Ascending aorta (tissue), 2 donors: ENCODE data around the gene IL10RB. TPM values are rescaled to one million over a fixed set of nuclear protein-coding genes. Genes with fewer than 3 reads are reported as not detected.

Experiments used
- DNase-seq, 2 donors: peaks; one replicate each; pipeline ENCODE4 v3.0.0-alpha.2; 2019; ENCODE audit warnings: low spot score in 2 of 2
- H3K27ac ChIP-seq, 2 donors: fragments of 200-600 bp; sonication (generic); one replicate each; pipeline ENCODE4 v1.5.1; 2016 to 2017; ENCODE audit warnings: mild to moderate bottlenecking in 1 of 2
- H3K27me3 ChIP-seq: fragments of 200-600 bp; sonication (generic); one replicate; pipeline ENCODE4 v1.5.1; 2017
- H3K36me3 ChIP-seq, 2 donors: fragments of 200-600 bp; sonication (generic); one replicate each; pipeline ENCODE4 v1.5.1; 2016
- H3K4me1 ChIP-seq, 2 donors: fragments of 200-600 bp; sonication (generic); one replicate each; pipeline ENCODE4 v1.5.1; 2016 to 2017; ENCODE audit warnings: mild to moderate bottlenecking in 1 of 2
- H3K4me3 ChIP-seq, 2 donors: fragments of 200-600 bp; sonication (generic); one replicate each; pipeline ENCODE4 v1.5.1; 2016 to 2017; ENCODE audit warnings: mild to moderate bottlenecking in 1 of 2
- H3K9me3 ChIP-seq, 2 donors: fragments of 200-600 bp; sonication (generic); one replicate each; pipeline ENCODE4 v1.5.1; 2016
- intact Hi-C: fragments of 100-400 bp; cut with DNase I; formaldehyde crosslinking; loops from one replicate; pipeline ENCODE4 v1.15.1; 2023
- total RNA-seq: library from RNA; depleted of rRNA; stranded (reverse); fragments of >200 nt; gene quantifications from one replicate; pipeline ENCODE4 v1.1.0, GENCODE V29; 2016
- TF ChIP-seq, protein P1 (sequence below), 3 experiments: fragments of 200-600 bp in 2 of 3; fragments of 450-650 bp in 1 of 3; sonication (generic) in 2 of 3; IDR thresholded peaks; one replicate each; pipeline ENCODE4 v1.5.1; 2016 to 2019; ENCODE audit warnings: antibody characterized with exemption in 3 of 3, mild to moderate bottlenecking in 1 of 3, moderate library complexity in 1 of 3

The IL10RB gene
- total RNA-seq, 1 donor from 2014 or later: 39.1 TPM

DNA sequence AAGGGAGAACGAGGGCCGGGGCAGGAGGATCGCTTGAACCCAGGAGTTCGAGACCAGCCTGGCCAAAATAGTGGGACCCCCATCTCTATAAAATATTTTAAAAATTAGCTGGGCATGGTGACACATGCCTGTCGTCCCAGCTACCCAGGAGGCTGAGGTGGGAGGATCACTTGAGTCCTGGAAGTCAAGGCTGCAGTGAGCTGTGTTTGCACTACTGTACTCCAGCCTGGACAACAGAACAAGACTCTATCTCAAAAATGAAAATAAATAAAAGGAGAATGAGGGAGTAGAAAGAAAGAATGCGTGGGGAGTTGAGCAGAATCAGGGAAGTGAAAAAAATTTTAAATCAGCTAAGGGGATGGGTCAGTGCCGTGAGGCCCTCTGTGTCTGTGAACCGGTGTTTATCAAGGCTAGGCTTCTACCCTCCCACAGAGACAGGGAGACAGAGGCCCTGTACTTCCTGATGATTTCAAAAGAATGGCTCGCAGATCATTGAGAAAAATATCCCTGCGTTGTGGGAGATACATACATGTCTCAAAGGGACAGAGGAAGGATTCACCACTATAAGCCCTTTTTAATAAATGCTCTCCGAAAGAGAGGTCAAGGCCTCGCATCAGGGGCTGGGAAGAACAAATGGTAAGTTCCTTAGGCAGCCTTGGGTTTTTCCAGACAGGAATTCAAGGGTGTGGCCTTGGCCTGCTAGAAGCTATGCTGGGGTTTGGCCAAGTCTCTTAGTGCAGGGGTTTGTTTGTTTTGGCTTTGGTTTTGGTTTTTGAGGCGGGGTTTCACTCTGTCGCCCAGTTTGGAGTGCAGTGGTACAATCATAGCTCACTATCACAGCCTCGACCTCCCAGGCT lies 20.7 kb downstream of the IL10RB start:
- H3K36me3 ChIP-seq: peaks cover 22 to 38% of the 10 kb centered on the region in 2 donors
- TF ChIP-seq, protein P1, sequence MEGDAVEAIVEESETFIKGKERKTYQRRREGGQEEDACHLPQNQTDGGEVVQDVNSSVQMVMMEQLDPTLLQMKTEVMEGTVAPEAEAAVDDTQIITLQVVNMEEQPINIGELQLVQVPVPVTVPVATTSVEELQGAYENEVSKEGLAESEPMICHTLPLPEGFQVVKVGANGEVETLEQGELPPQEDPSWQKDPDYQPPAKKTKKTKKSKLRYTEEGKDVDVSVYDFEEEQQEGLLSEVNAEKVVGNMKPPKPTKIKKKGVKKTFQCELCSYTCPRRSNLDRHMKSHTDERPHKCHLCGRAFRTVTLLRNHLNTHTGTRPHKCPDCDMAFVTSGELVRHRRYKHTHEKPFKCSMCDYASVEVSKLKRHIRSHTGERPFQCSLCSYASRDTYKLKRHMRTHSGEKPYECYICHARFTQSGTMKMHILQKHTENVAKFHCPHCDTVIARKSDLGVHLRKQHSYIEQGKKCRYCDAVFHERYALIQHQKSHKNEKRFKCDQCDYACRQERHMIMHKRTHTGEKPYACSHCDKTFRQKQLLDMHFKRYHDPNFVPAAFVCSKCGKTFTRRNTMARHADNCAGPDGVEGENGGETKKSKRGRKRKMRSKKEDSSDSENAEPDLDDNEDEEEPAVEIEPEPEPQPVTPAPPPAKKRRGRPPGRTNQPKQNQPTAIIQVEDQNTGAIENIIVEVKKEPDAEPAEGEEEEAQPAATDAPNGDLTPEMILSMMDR (IDR thresholded peaks at IDR 0.05): no peak
- no peak for DNase-seq
- H3K9me3 ChIP-seq: no peaks in the 10 kb centered on the region
- no peaks in the 10 kb centered on the region for H3K27me3 ChIP-seq
- no peak overlapping the region for H3K4me3 ChIP-seq
- peaks cover 0 to 14% of the 10 kb centered on the region in 2 donors for H3K4me1 ChIP-seq
- H3K27ac ChIP-seq: peak overlapping the region; percentile 40 to 76
- intact Hi-C loops: no loop called here

DNA sequence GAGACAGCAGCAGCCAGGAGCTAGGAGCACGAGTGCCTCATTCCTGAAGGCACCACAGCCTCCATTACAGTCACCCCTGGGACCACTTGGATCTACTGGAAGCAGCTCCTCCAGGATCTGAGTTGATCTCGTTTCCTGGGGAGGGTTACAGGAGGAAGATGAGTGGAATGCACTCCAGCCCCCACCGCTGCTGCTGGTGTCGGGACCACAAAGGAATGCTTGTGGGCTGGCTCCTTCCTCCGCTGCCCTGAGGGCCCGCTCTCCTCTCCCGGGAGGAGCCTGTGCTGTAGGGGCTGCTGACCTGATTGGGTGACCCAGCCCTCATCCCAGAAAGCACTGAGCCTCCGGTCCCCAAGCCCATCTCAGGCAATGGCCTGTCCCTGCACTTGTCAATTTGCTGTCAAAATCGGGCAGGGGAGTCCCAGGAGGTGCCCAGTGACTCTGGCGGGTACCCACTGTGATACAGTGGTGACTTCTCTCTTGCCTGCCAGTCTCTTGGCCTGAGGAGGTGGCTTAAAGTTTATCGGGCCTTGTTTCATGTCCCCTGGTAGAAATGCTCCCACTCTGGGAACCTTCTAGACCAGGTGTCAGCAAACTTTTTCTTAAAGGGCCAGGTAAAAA lies 23.1 kb downstream of the IL10RB start:
- intact Hi-C loops: no loop called here
- DNase-seq: peak in 1 of 2 donors; percentile 55
- H3K4me1 ChIP-seq: peaks cover 0 to 14% of the 10 kb centered on the region in 2 donors
- H3K36me3 ChIP-seq: peaks cover 28 to 43% of the 10 kb centered on the region in 2 donors
- H3K9me3 ChIP-seq: no peaks in the 10 kb centered on the region
- H3K27me3 ChIP-seq: no peaks in the 10 kb centered on the region
- TF ChIP-seq, protein P1 (IDR thresholded peaks at IDR 0.05): no peak
- H3K4me3 ChIP-seq: no peak overlapping the region
- H3K27ac ChIP-seq: no peak overlapping the region

DNA sequence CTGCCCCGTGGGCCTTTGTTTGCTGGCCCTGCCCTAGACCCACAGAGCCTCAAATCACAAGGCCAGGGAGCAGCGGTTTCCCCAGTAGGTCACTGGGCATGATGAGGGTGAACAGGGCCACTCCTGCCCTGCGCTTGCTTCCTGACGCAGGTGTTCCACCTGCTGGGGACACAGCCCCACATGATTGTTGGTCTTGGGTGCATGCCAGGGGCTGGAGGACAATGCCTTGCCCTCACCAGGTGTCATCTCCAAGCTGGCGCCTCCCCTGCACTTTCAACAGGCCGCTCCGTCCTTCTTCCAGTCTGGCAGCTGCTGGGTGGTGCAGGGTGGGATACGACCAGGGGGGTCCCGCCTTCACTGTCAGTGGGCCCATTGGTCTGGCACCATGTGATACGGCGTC lies 24.3 kb downstream of the IL10RB start:
- TF ChIP-seq, protein P1 (IDR thresholded peaks at IDR 0.05): no peak
- peaks cover 0 to 14% of the 10 kb centered on the region in 2 donors for H3K4me1 ChIP-seq
- no peak overlapping the region for H3K4me3 ChIP-seq
- H3K9me3 ChIP-seq: no peaks in the 10 kb centered on the region
- intact Hi-C loops: no loop called here
- no peak overlapping the region for H3K27ac ChIP-seq
- no peaks in the 10 kb centered on the region for H3K27me3 ChIP-seq
- peaks cover 30 to 46% of the 10 kb centered on the region in 2 donors for H3K36me3 ChIP-seq
- DNase-seq: peak in 1 of 2 donors; percentile 60

DNA sequence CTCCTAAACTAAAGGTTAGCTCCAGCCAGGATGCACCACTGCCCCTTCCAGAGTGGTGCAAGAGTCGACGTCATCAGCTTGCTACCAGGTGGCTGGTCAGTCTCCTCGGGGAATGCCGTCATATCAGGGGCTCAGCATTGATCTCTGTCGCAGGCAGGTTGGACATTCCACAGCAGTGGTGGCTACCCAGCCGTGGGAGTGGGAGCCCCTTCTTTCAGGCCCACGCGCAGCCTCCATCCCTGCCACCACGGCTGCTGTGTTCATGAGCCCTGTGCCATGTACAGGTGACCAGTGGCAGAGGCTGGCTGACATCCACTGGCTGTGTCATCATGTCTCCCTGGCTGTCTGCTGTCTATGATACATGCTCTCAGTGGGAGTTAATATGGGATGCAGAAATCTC lies 25.5 kb downstream of the IL10RB start:
- Histone ChIP-seq H3K27ac (no peak overlapping the region), H3K4me3 (no peak overlapping the region), H3K27me3 (no peaks in the 10 kb centered on the region), H3K4me1 (peaks cover 0 to 8% of the 10 kb centered on the region in 2 donors), H3K36me3 (peaks cover 30 to 52% of the 10 kb centered on the region in 2 donors), H3K9me3 (no peaks in the 10 kb centered on the region)
- DNase-seq: peak in 1 of 2 donors; percentile 53
- intact Hi-C loops: no loop called here
- TF ChIP-seq, protein P1 (IDR thresholded peaks at IDR 0.05): no peak

DNA sequence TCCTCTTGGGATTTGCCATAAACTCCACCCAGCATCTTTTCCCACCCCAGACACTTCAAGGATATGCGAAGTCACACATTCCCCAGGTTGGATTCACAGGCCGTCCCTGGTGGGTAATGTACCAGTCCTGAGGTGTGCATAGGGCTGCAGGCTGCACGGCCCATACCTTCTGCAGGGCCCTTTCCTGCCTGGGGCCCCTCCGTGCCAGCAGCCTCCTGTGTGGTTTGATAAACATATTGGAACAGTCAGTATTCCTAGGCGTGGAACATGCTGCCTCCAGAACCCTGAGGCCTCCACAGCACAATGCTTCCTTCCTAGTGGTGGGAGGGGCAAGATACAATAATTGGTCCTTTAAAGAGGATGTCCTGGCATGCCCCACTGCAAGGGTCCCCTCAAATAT lies 26.6 kb downstream of the IL10RB start:
- peaks cover 30 to 53% of the 10 kb centered on the region in 2 donors for H3K36me3 ChIP-seq
- H3K4me3 ChIP-seq: no peak overlapping the region
- TF ChIP-seq, protein P1 (IDR thresholded peaks at IDR 0.05): no peak
- no peaks in the 10 kb centered on the region for H3K4me1 ChIP-seq
- DNase-seq: peak in 1 of 2 donors; percentile 56
- H3K27ac ChIP-seq: no peak overlapping the region
- H3K27me3 ChIP-seq: no peaks in the 10 kb centered on the region
- intact Hi-C loops: no loop called here
- no peaks in the 10 kb centered on the region for H3K9me3 ChIP-seq
